ENCODE data around the gene DSN1. TPM values are rescaled to one million over a fixed set of nuclear protein-coding genes. Genes with fewer than 3 reads are reported as not detected.
"Not testable (repeated sequence)": the region's sequence is repeated elsewhere in the genome, so short reads cannot be mapped to it uniquely, and the experiment has no call there.

Gene DSN1
- total RNA-seq, 2 experiments from 2014 or later: 25.9 to 30.1 TPM

DNA sequence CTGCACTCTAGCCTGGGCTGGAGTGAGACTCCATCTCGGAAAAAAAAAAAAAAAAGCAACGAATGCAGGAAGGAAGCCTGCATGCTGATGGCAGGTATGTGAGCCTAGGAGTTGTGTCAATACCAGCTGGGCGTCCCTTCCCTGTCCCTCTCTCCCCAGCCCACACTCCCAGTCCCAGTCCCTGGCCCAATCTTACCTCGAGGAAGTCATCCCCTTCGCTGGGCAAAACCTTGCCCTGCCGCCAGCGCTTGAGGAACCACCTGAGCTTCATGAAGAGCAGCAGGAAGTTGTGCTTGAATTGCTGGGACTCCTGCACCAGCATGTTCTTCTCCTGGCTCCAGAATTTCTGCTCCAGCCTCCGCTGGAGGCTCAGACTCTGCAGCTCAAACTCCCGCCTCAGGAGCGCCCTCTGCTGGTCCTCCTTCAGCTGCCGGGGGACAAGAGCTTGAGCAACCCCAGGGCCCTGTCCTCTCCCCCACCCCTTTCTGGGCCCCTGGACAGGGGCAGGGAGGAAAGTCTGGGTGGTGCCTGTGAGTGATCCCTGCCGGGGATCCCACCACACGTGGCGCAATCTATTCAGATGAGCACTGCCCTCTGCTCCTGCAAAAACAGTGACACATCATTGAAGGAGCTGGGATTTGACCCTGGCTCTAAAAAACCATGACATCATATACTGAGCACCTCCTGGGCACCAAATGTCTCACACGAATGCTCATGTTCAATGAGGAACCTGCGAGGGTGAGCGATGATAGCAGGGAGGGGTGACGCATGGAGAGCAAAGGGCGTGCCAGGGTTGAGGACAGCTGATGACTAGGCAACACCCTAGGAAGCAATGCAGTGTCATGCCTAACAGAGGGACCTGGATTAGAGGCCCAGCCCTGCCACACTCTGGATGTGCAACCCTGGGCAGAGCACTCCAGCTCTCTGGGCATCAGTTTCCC lies 35.0 kb upstream of the DSN1 start:
- no peaks in the 10 kb centered on the region for H3K9me3 Mint-ChIP-seq

GRCh38 chr20:36806049-36806448 lies 32.5 kb upstream of the DSN1 start:
- ChIA-PET POLR2A (no interaction called here), CTCF (interaction anchor here (0.6 kb wide), 1 partner anchor 181 kb away, joined by 3 read pairs; no protein-coding TSS in a partner anchor)
- DNase-seq: no peak
- Mint-ChIP-seq H3K4me1 (ENCODE audit: low read depth) (peaks cover 3% of the 10 kb centered on the region), H3K27ac (no peak overlapping the region), H3K27me3 (no peaks in the 10 kb centered on the region), H3K4me3 (no peak overlapping the region), H3K9me3 (no peaks in the 10 kb centered on the region), H3K36me3 (no peaks in the 10 kb centered on the region)
- intact Hi-C loops (cut with micrococcal nuclease): no loop called here

More for the DNA sequence above, 35.0 kb upstream of the DSN1 start:
- no peak overlapping the region for H3K4me3 Mint-ChIP-seq
- H3K27me3 Mint-ChIP-seq: no peaks in the 10 kb centered on the region
- peaks cover 3% of the 10 kb centered on the region for H3K4me1 Mint-ChIP-seq (ENCODE audit: low read depth)
- CTCF ChIA-PET: interaction anchor here (0.6 to 2.1 kb wide), 55 partner anchors 9 to 606 kb away, joined by 3 to 18 read pairs (median 4); partner anchors contain the start of genes DSN1 and NDRG3
- POLR2A ChIA-PET: interaction anchor here (1.0 kb wide), 1 partner anchor 163 kb away, joined by 3 read pairs; the partner anchor contains the start of gene SLA2
- DNase-seq: peak; percentile 83
- H3K36me3 Mint-ChIP-seq: no peaks in the 10 kb centered on the region
- intact Hi-C loops (cut with micrococcal nuclease): no loop called here
- peak overlapping the region; percentile 54 for H3K27ac Mint-ChIP-seq

DNA sequence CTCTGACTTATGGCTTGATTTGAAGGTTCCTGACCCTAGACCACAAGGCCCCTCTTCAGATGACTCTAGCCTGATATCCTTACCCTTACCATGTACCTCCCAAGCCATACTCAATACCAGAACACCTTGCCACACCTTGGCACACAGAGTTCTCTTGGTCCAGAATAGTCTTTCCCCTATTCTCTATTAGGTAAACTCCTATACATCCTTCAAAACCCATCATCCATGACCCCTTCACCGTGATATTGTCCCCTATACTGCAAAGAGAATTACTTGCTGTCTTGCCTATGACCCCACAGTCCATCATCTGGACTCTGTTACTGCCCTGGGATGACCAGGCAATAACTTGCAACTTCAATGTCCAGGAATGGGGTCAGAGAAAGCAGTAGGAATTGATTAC lies 31.8 kb upstream of the DSN1 start:
- DNase-seq: no peak
- Mint-ChIP-seq H3K4me1 (ENCODE audit: low read depth) (peaks cover 3% of the 10 kb centered on the region), H3K4me3 (no peak overlapping the region), H3K9me3 (no peaks in the 10 kb centered on the region), H3K27ac (no peak overlapping the region), H3K27me3 (no peaks in the 10 kb centered on the region), H3K36me3 (no peaks in the 10 kb centered on the region)
- CTCF ChIA-PET: no interaction called here
- intact Hi-C loops (cut with micrococcal nuclease): no loop called here
- POLR2A ChIA-PET: no interaction called here

DNA sequence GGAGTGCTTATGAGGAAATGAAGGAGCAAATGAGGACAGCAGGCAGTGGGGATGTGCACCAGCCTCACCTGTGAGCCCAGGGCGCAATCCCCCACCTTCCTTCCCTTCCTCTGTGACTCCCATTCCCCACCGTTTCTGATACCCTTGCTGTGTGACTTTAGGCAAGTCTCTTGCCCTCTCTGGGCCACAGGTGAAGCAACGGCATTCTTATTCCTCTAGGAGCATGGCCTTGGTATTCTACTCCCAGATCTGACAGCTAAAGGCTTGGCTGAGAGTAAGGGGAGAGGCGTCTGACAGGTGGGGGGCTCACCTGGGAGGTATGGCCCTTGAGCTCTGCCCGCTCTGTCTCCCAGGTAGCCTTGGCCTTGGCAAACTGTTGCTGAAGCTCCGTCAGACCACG lies 30.9 kb upstream of the DSN1 start:
- ChIA-PET POLR2A (no interaction called here), CTCF (interaction anchor here (1.8 kb wide), 1 partner anchor 31 kb away, joined by 5 read pairs; the partner anchor contains the start of gene DSN1)
- peaks cover 3% of the 10 kb centered on the region for H3K4me1 Mint-ChIP-seq (ENCODE audit: low read depth)
- no peak overlapping the region for H3K4me3 Mint-ChIP-seq
- H3K27ac Mint-ChIP-seq: no peak overlapping the region
- H3K36me3 Mint-ChIP-seq: no peaks in the 10 kb centered on the region
- intact Hi-C loops (cut with micrococcal nuclease): no loop called here
- no peaks in the 10 kb centered on the region for H3K9me3 Mint-ChIP-seq
- no peak for DNase-seq
- H3K27me3 Mint-ChIP-seq: no peaks in the 10 kb centered on the region

DNA sequence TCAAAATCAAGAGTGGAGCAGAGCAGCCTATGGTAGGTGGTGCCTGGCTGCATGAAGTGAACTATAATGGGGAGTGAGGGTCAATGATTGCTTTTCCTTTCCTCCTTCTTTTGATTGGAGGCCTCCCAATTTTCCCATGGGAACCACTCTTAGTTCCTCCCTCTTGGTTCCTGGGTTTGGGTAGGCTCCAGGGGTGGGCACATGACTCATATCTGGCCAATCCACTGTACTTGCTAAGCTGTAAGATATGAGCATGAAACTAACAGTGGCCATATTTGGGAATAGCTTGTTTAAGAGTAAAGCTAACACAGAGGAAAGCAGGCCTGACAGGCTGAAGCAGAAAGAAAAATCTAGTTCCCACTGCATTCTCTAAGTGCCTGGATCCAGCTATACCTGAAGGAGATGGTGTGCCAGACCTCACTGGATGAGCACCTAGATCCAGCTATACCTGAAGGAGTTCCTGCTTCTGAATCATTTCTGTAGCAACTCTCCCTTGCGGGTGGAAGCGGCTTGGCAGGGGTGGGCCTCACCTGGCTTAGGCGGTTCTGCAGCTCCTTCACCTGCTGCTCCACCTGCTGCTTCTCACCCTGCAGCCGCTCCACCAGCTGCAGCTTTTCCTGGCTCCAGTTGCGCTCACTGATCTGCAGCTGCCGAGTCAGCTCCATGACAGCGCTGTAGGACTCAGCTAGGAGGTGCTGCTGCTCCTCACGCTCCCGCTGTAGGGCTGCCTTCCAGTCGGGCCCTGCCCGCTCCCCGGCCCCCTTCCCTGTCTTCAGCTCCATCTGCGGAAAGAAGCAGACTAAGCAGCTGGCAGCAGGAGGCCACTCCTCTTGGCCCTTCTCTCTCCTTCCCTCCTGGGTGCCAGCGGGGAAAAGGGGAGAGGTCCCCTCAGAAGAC lies 29.0 kb upstream of the DSN1 start:
- Mint-ChIP-seq H3K27ac (no peak overlapping the region), H3K27me3 (peaks cover 2% of the 10 kb centered on the region), H3K9me3 (no peaks in the 10 kb centered on the region), H3K4me3 (no peak overlapping the region), H3K36me3 (no peaks in the 10 kb centered on the region), H3K4me1 (ENCODE audit: low read depth) (no peaks in the 10 kb centered on the region)
- intact Hi-C loops (cut with micrococcal nuclease): no loop called here
- CTCF ChIA-PET: interaction anchor here (0.9 to 1.2 kb wide), 2 partner anchors 137 to 810 kb away, joined by 3 read pairs; no protein-coding TSS in a partner anchor
- POLR2A ChIA-PET: no interaction called here
- DNase-seq: no peak

- no peak overlapping the region for H3K27ac Mint-ChIP-seq
- no peaks in the 10 kb centered on the region for H3K36me3 Mint-ChIP-seq
- CTCF ChIA-PET: interaction anchor here (3.5 kb wide), 1 partner anchor 8 kb away, joined by 16 read pairs; no protein-coding TSS in a partner anchor
- POLR2A ChIA-PET: no interaction called here
- no peak for DNase-seq
- H3K4me1 Mint-ChIP-seq (ENCODE audit: low read depth): no peaks in the 10 kb centered on the region
- H3K4me3 Mint-ChIP-seq: no peak overlapping the region
- intact Hi-C loops (cut with micrococcal nuclease): no loop called here
- H3K27me3 Mint-ChIP-seq: peaks cover 2% of the 10 kb centered on the region
- H3K9me3 Mint-ChIP-seq: no peaks in the 10 kb centered on the region
Measured at GRCh38 chr20:36800410-36800809, 26.8 kb upstream of the DSN1 start.

GRCh38 chr20:36799313-36799712 lies 25.8 kb upstream of the DSN1 start:
- H3K4me3 Mint-ChIP-seq, POLR2A ChIA-PET: not testable (repeated sequence)

DNA sequence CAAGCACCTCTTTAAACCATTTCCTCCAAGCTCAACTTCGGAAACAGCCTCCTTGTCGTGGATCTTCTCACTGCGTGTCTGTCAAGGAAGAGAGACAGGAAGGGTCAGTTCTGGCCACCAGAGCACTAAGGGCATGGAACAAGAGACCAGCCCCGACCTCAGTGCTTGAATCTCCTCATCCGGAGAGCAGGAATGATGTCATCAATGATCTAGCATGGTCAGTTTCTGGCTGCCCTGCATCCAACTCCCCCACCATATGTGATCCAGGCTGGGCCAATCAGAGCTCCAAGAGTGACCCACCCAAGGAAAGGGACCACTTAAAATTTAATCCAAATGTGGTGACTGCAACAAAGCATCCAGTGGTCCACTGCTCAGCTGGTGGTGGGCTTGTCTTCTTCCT lies 23.3 kb upstream of the DSN1 start:
- ChIA-PET CTCF (interaction anchor here (1.7 kb wide), 1 partner anchor 12 kb away, joined by 7 read pairs; no protein-coding TSS in a partner anchor), POLR2A (no interaction called here)
- no peaks in the 10 kb centered on the region for H3K9me3 Mint-ChIP-seq
- no peak overlapping the region for H3K27ac Mint-ChIP-seq
- H3K36me3 Mint-ChIP-seq: no peaks in the 10 kb centered on the region
- intact Hi-C loops (cut with micrococcal nuclease): no loop called here
- H3K27me3 Mint-ChIP-seq: peaks cover 2% of the 10 kb centered on the region
- H3K4me1 Mint-ChIP-seq (ENCODE audit: low read depth): no peaks in the 10 kb centered on the region
- DNase-seq: no peak
- H3K4me3 Mint-ChIP-seq: no peak overlapping the region

More at GRCh38 chr20:36799313-36799712, 25.8 kb upstream of the DSN1 start:
- CTCF ChIA-PET: interaction anchor here (3.5 kb wide), 1 partner anchor 9 kb away, joined by 16 read pairs; no protein-coding TSS in a partner anchor
- H3K4me1 Mint-ChIP-seq (ENCODE audit: low read depth); DNase-seq; H3K36me3 Mint-ChIP-seq; intact Hi-C loops (cut with micrococcal nuclease); H3K27me3 Mint-ChIP-seq; H3K9me3 Mint-ChIP-seq; H3K27ac Mint-ChIP-seq: not testable (repeated sequence)

DNA sequence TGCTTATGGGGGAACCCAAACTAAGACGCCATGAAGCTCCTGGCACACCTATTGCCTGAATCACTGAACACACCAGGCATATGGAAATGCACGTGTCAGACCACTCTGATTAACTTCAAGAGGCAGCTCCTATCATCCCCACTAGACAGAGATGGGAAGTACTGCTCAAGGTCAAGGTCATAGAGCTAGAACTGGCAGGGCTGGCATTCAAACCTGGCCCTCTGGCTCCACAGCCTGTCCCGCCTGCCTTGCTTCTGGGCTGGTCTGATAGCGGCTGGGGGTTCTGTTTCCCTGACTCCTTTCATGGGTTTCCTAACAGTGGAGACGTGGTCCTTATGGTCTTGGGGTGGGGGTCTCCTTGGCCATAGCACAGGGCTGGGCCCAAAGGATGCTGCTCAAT lies 22.6 kb upstream of the DSN1 start:
- peaks cover 2% of the 10 kb centered on the region for H3K27me3 Mint-ChIP-seq
- intact Hi-C loops (cut with micrococcal nuclease): no loop called here
- H3K36me3 Mint-ChIP-seq: no peaks in the 10 kb centered on the region
- H3K9me3 Mint-ChIP-seq: no peaks in the 10 kb centered on the region
- DNase-seq: no peak
- CTCF ChIA-PET: interaction anchor here (1.7 kb wide), 1 partner anchor 12 kb away, joined by 7 read pairs; no protein-coding TSS in a partner anchor
- no peak overlapping the region for H3K27ac Mint-ChIP-seq
- POLR2A ChIA-PET: no interaction called here
- no peak overlapping the region for H3K4me3 Mint-ChIP-seq
- H3K4me1 Mint-ChIP-seq (ENCODE audit: low read depth): no peaks in the 10 kb centered on the region

DNA sequence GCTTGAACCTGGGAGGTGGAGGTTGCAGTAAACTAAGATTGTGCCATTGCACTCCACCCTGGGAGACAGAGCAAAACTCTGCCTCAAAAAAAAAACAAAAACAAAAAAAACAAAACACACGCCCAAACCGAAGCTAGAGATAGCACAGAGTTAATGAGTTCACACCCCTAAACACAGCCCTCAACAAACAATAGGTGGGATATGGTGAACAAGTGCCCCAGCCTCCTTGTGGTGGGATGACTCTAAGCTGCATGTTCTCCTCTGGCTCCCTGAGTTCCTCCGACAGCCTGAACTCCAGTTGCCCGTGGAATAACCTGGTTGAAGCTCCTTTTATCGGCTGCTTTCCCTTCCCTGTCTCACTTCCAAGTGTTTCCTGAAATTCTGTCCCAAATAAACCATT lies 22.1 kb upstream of the DSN1 start:
- H3K4me1 Mint-ChIP-seq (ENCODE audit: low read depth): no peaks in the 10 kb centered on the region
- no peak overlapping the region for H3K27ac Mint-ChIP-seq
- ChIA-PET CTCF (interaction anchor here (1.7 kb wide), 1 partner anchor 13 kb away, joined by 7 read pairs; no protein-coding TSS in a partner anchor), POLR2A (no interaction called here)
- no peaks in the 10 kb centered on the region for H3K9me3 Mint-ChIP-seq
- no peaks in the 10 kb centered on the region for H3K36me3 Mint-ChIP-seq
- peaks cover 2% of the 10 kb centered on the region for H3K27me3 Mint-ChIP-seq
- DNase-seq: no peak
- intact Hi-C loops (cut with micrococcal nuclease): no loop called here
- H3K4me3 Mint-ChIP-seq: no peak overlapping the region

DNA sequence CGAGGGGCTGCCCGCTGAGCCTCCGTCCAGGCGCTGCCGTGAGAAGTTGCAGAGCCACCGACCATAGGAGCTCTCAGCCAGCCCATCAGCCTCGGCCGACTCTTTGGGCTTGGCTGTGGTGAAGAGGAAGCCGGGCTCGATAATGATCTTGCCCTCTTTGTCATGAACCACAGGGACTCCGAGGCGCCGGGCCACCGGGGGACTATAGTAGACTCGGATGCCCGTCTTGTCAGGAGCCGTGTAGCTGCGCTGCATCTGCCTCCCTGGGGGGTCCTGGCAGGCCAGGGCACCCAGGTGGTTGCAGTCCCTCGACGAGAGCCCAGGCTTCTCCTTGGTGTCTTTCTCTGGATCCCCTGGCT lies 20.5 kb upstream of the DSN1 start:
- Mint-ChIP-seq H3K27me3 (peaks cover 2% of the 10 kb centered on the region), H3K4me3 (no peak overlapping the region), H3K36me3 (no peaks in the 10 kb centered on the region), H3K4me1 (ENCODE audit: low read depth) (no peaks in the 10 kb centered on the region), H3K27ac (no peak overlapping the region), H3K9me3 (no peaks in the 10 kb centered on the region)
- intact Hi-C loops (cut with micrococcal nuclease): no loop called here
- no peak for DNase-seq
- POLR2A ChIA-PET: no interaction called here
- CTCF ChIA-PET: no interaction called here

All from activated CD4-positive, alpha-beta memory T cell treated with anti-CD3 and anti-CD28 coated beads for 36 hours (primary cell).